H1 (cell line): ENCODE data around the gene MYO9B. TPM values are rescaled to one million over a fixed set of nuclear protein-coding genes. Genes with fewer than 3 reads are reported as not detected.

ENCODE experiments used
- CTCF ChIA-PET: fragments of 300-600 bp; sonication (Branson Sonifier 250); formaldehyde crosslinking; loops from one replicate; lab custom pipeline; 2021; ENCODE audit not compliant: partially characterized antibody; lab: Charles Lee
- POLR2A ChIA-PET: fragments of 300-600 bp; sonication (Branson Sonifier 250); formaldehyde crosslinking; loops from one replicate; lab custom pipeline; 2021; ENCODE audit warnings: inconsistent platforms; ENCODE audit not compliant: partially characterized antibody; lab: Charles Lee
- DNase-seq, 2 experiments: peaks; one replicate each; pipeline versions ENCODE4 v3.0.0 to v3.0.0-alpha.2; 2010 to 2022; ENCODE audit warnings: low spot score in 2 of 2, low read depth in 1 of 2, mixed read lengths in 1 of 2
- FAIRE-seq: peaks from 2 replicates; lab custom pipeline; 2011; peaks lifted over from hg19 to GRCh38; lab: Jason Lieb, UNC
- H2AFZ ChIP-seq: 2 replicates; pipeline ENCODE4 v1.8.1; 2012; ENCODE audit warnings: low read length, inconsistent platforms
- H2AK5ac ChIP-seq: 2 replicates; pipeline ENCODE4 v1.6.1; 2013; ENCODE audit warnings: low read depth, low read length
- H2BK120ac ChIP-seq: replicated peaks from 2 replicates; pipeline ENCODE3; 2013; ENCODE audit warnings: low read depth, low read length, inconsistent platforms
- H2BK12ac ChIP-seq: 2 replicates; pipeline ENCODE4 v1.6.1; 2013; ENCODE audit warnings: low read depth, low read length
- H2BK15ac ChIP-seq: 2 replicates; pipeline ENCODE4 v1.6.1; 2013; ENCODE audit warnings: low read length
- H2BK20ac ChIP-seq: 2 replicates; pipeline ENCODE4 v1.6.1; 2013; ENCODE audit warnings: low read length
- H2BK5ac ChIP-seq: 2 replicates; pipeline ENCODE4 v1.6.1; 2013; ENCODE audit warnings: low read depth, low read length
- H3K14ac ChIP-seq: 2 replicates; pipeline ENCODE4 v1.6.1; 2013; ENCODE audit warnings: inconsistent platforms; ENCODE audit not compliant: insufficient read length
- H3K18ac ChIP-seq: 2 replicates; pipeline ENCODE4 v1.6.1; 2013; ENCODE audit warnings: low read length; ENCODE audit errors: extremely low read depth
- H3K23ac ChIP-seq: 2 replicates; pipeline ENCODE4 v1.6.1; 2013; ENCODE audit warnings: inconsistent platforms; ENCODE audit not compliant: insufficient read length
- H3K23me2 ChIP-seq: 2 replicates; pipeline ENCODE4 v1.6.1; 2013; ENCODE audit warnings: low read depth, low read length
- H3K27ac ChIP-seq: 2 replicates; pipeline ENCODE4 v1.6.1; 2011; ENCODE audit warnings: low read depth, low read length, inconsistent platforms
- H3K27me3 ChIP-seq, 4 experiments: replicated peaks in 1 of 4; 1 replicate in 1 of 4; 2 replicates in 3 of 4; pipeline versions ENCODE4 v1.6.1 to v1.8.1; 2011 to 2013; ENCODE audit warnings: low read length in 3 of 4, mild to moderate bottlenecking in 3 of 4, inconsistent platforms in 2 of 4, mixed read lengths in 2 of 4, moderate library complexity in 1 of 4; ENCODE audit not compliant: control insufficient read depth in 3 of 4, insufficient read depth in 3 of 4; ENCODE audit errors: extremely low read depth in 1 of 4
- H3K36me3 ChIP-seq, 4 experiments: 2 replicates each; pipeline versions ENCODE4 v1.6.1 to v1.8.1; 2011 to 2013; ENCODE audit warnings: mild to moderate bottlenecking in 4 of 4, low read length in 3 of 4, moderate library complexity in 2 of 4, control low read depth in 1 of 4, inconsistent platforms in 1 of 4; ENCODE audit not compliant: insufficient read depth in 4 of 4, control insufficient read depth in 2 of 4
- H3K4ac ChIP-seq: replicated peaks from 2 replicates; pipeline ENCODE3; 2013; ENCODE audit warnings: low read length, low read depth, mixed read lengths, inconsistent platforms; ENCODE audit not compliant: insufficient read length
- H3K4me1 ChIP-seq, 4 experiments: replicated peaks in 1 of 4; 1 replicate in 1 of 4; 2 replicates in 3 of 4; pipeline versions ENCODE4 v1.6.1 to v1.8.1; 2011 to 2013; ENCODE audit warnings: low read length in 3 of 4, inconsistent platforms in 2 of 4, mixed read lengths in 1 of 4; ENCODE audit not compliant: insufficient read depth in 4 of 4, control insufficient read depth in 3 of 4
- H3K4me2 ChIP-seq, 2 experiments: 2 replicates each; pipeline versions ENCODE4 v1.6.1 to v1.8.1; 2011 to 2013; ENCODE audit warnings: low read depth in 2 of 2, low read length in 2 of 2, control low read depth in 1 of 2, inconsistent platforms in 1 of 2, mild to moderate bottlenecking in 1 of 2; ENCODE audit not compliant: insufficient read depth in 1 of 2
- H3K4me3 ChIP-seq, 4 experiments: fragments of 200-600, 300-600 bp in 1 of 4; sonication (generic), shearing (Covaris generic), sonication (Bioruptor Twin) in 1 of 4; 2 replicates each; pipeline versions ENCODE4 v1.5.1 to v1.8.1; 2011 to 2016; ENCODE audit warnings: low read length in 4 of 4, low read depth in 3 of 4, control low read depth in 2 of 4, inconsistent platforms in 2 of 4, mild to moderate bottlenecking in 2 of 4, mixed read lengths in 1 of 4, moderate library complexity in 1 of 4; ENCODE audit not compliant: insufficient read depth in 2 of 4; ENCODE audit errors: extremely low read depth in 1 of 4
- H3K56ac ChIP-seq: replicated peaks from 2 replicates; pipeline ENCODE3; 2013; ENCODE audit warnings: low read depth, mild to moderate bottlenecking, mixed read lengths, low read length, inconsistent platforms; ENCODE audit not compliant: insufficient read length
- H3K79me1 ChIP-seq: 2 replicates; pipeline ENCODE4 v1.6.1; 2013; ENCODE audit warnings: low read depth, low read length, control low read depth
- H3K79me2 ChIP-seq, 2 experiments: 2 replicates each; pipeline versions ENCODE4 v1.6.1 to v1.8.1; 2012 to 2013; ENCODE audit warnings: low read length in 2 of 2, mild to moderate bottlenecking in 2 of 2, inconsistent platforms in 1 of 2; ENCODE audit not compliant: insufficient read depth in 2 of 2, control insufficient read depth in 1 of 2
- H3K9ac ChIP-seq, 4 experiments: replicated peaks in 1 of 4; 1 replicate in 1 of 4; 2 replicates in 3 of 4; pipeline versions ENCODE4 v1.6.1 to v1.8.1; 2011 to 2013; ENCODE audit warnings: low read depth in 3 of 4, low read length in 3 of 4, control low read depth in 2 of 4, mild to moderate bottlenecking in 2 of 4, moderate library complexity in 2 of 4, inconsistent platforms in 1 of 4; ENCODE audit errors: extremely low read depth in 1 of 4
- H3K9me3 ChIP-seq, 2 experiments: 2 replicates each; pipeline versions ENCODE4 v1.6.1 to v1.8.1; 2012 to 2013; ENCODE audit warnings: mild to moderate bottlenecking in 2 of 2, moderate library complexity in 2 of 2, control low read depth in 1 of 2, inconsistent platforms in 1 of 2, low read depth in 1 of 2, low read length in 1 of 2, mixed read lengths in 1 of 2; ENCODE audit not compliant: insufficient read depth in 2 of 2
- H4K20me1 ChIP-seq, 2 experiments: replicated peaks in 1 of 2; 2 replicates each; pipeline versions ENCODE3 to v1.8.1; 2011 to 2013; ENCODE audit warnings: inconsistent platforms in 2 of 2, low read length in 2 of 2, mild to moderate bottlenecking in 1 of 2; ENCODE audit not compliant: insufficient read depth in 2 of 2, control insufficient read depth in 1 of 2
- H4K5ac ChIP-seq: 2 replicates; pipeline ENCODE4 v1.6.1; 2013; ENCODE audit warnings: low read length, low read depth, mixed read lengths, inconsistent platforms; ENCODE audit not compliant: insufficient read length
- H4K8ac ChIP-seq: 2 replicates; pipeline ENCODE4 v1.8.0; 2013; ENCODE audit warnings: mild to moderate bottlenecking, moderate library complexity, low read length, inconsistent platforms; ENCODE audit not compliant: insufficient read depth; ENCODE audit errors: extremely low read depth
- H4K91ac ChIP-seq: replicated peaks from 2 replicates; pipeline ENCODE3; 2013; ENCODE audit warnings: low read length, mixed read lengths, inconsistent platforms; ENCODE audit not compliant: insufficient read length
- BACH1 ChIP-seq: IDR thresholded peaks from 2 replicates; pipeline ENCODE4 v1.6.1; 2012; ENCODE audit warnings: low read length, improper control_type of control experiment
- BCL11A ChIP-seq, 2 experiments: IDR thresholded peaks; one replicate each; pipeline ENCODE4 v1.6.1; 2011; ENCODE audit warnings: low read depth in 2 of 2, low read length in 2 of 2, mild to moderate bottlenecking in 2 of 2
- CBX5 ChIP-seq: fragments of 300-800, 300-1000 bp; sonication (generic); IDR thresholded peaks from 2 replicates; pipeline ENCODE4 v1.7.1; 2016; ENCODE audit warnings: antibody characterized with exemption, low read length, low read depth
- EP300 ChIP-seq, 2 experiments: IDR thresholded peaks; 1 replicate in 1 of 2; 2 replicates in 1 of 2; pipeline ENCODE4 v1.6.1; 2011 to 2012; ENCODE audit warnings: low read depth in 2 of 2, low read length in 2 of 2, mild to moderate bottlenecking in 2 of 2, borderline replicate concordance in 1 of 2, inconsistent platforms in 1 of 2, moderate library complexity in 1 of 2
- GABPA ChIP-seq: IDR thresholded peaks from 2 replicates; pipeline ENCODE4 v1.6.1; 2011; ENCODE audit warnings: mild to moderate bottlenecking, low read length, moderate library complexity, borderline replicate concordance; ENCODE audit not compliant: insufficient read depth
- GTF2F1 ChIP-seq: IDR thresholded peaks from 2 replicates; pipeline ENCODE4 v1.6.1; 2012; ENCODE audit warnings: low read depth, low read length, improper control_type of control experiment, borderline replicate concordance
- HDAC6 ChIP-seq: IDR thresholded peaks from one replicate; pipeline ENCODE4 v1.7.1; 2012; ENCODE audit warnings: low read depth, mild to moderate bottlenecking, inconsistent platforms, low read length, moderate library complexity
- KDM4A ChIP-seq: IDR thresholded peaks from one replicate; pipeline ENCODE4 v1.7.1; 2012; ENCODE audit warnings: low read depth, mild to moderate bottlenecking, moderate library complexity, low read length, inconsistent platforms; ENCODE audit not compliant: severe bottlenecking
- KDM5A ChIP-seq: fragments of 200-600 bp; IDR thresholded peaks from 2 replicates; pipeline ENCODE4 v1.7.1; 2012; ENCODE audit warnings: mild to moderate bottlenecking, low read length, inconsistent platforms, mixed read lengths
- RBBP5 ChIP-seq: IDR thresholded peaks from 2 replicates; pipeline ENCODE4 v1.7.1; 2012; ENCODE audit warnings: low read depth, mild to moderate bottlenecking, inconsistent platforms, low read length, moderate library complexity, borderline replicate concordance
- SUZ12 ChIP-seq: fragments of 200-600 bp; sonication (generic); IDR thresholded peaks from 2 replicates; pipeline ENCODE4 v1.6.1; 2012; ENCODE audit warnings: mild to moderate bottlenecking, inconsistent platforms, low read length, moderate library complexity, mixed read lengths
- TAF1 ChIP-seq: IDR thresholded peaks from 2 replicates; pipeline ENCODE4 v1.6.1; 2011; ENCODE audit warnings: mild to moderate bottlenecking, low read depth, low read length
- TAF7 ChIP-seq: optimal IDR thresholded peaks from 2 replicates; pipeline ENCODE3; 2011; ENCODE audit warnings: low read depth, mild to moderate bottlenecking, inconsistent platforms, low read length, moderate library complexity, borderline replicate concordance
- TEAD4 ChIP-seq: IDR thresholded peaks from 2 replicates; pipeline ENCODE4 v1.6.1; 2012; ENCODE audit warnings: low read depth, low read length, inconsistent platforms, mixed read lengths
- YY1 ChIP-seq: IDR thresholded peaks from 2 replicates; pipeline ENCODE4 v1.6.1; 2011; ENCODE audit warnings: low read depth, mild to moderate bottlenecking, low read length
- WGBS, 2 experiments: shearing (Covaris generic) in 1 of 2; methylation state at CpG; one replicate each; pipeline versions ENCODE4 v1.1.6 to v1.1.7; 2013 to 2015; ENCODE audit warnings: low lambda C conversion rate in 2 of 2, mixed read lengths in 2 of 2, inconsistent platforms in 1 of 2, low coverage in 1 of 2, missing lambda C conversion rate in 1 of 2; ENCODE audit not compliant: insufficient replicate concordance in 2 of 2, insufficient coverage in 1 of 2, insufficient read length in 1 of 2; ENCODE audit errors: extremely low coverage in 1 of 2, missing lambda C conversion rate in 1 of 2; 5-methylcytosine and 5-hydroxymethylcytosine counted together
- polyA plus RNA-seq, 7 experiments: library from polyadenylated mRNA; depleted of rRNA in 3 of 7; stranded (reverse) in 5 of 7; unstranded in 2 of 7; fragments of >200 nt in 5 of 7; fragments of 200-250 nt in 2 of 7; gene quantifications; 1 replicate in 5 of 7; 2 replicates in 1 of 7; 4 replicates in 1 of 7; pipeline versions ENCODE4 v1.2.1 to v1.2.3, GENCODE V29; 2011 to 2013; ENCODE audit warnings: missing spikeins in 2 of 7, mixed read lengths in 2 of 7
- total RNA-seq: library from RNA; stranded (reverse); fragmentation: NEBNext Ultra II Directional; extraction: Animal tissue kit (Norgen Biotek cat#: 25700); gene quantifications from 2 replicates; pipeline ENCODE4 v1.2.1, GENCODE V29; 2021

The MYO9B gene
- total and polyA plus RNA-seq, 2 of the 8 experiments (the other 6 are each of a cell fraction or from before 2014, with no cell fraction given): 27.6 to 77.1 TPM

GRCh38 chr19:17104679-17105078, 29.1 kb downstream of the MYO9B start:
- Histone ChIP-seq H3K4me1 (no peaks in the 10 kb centered on the region), H3K27me3 (no peaks in the 10 kb centered on the region), H3K23ac (no peak overlapping the region), H3K79me2 (no peaks in the 10 kb centered on the region; a peak in 1 of 4 replicates), H2BK120ac (no peak overlapping the region), H4K5ac (no peak overlapping the region), H3K79me1 (peaks cover 10% of the 10 kb centered on the region), H2AFZ (no peak overlapping the region), H2BK20ac (no peak overlapping the region), H3K4me3 (no peak overlapping the region), H4K8ac (no peak overlapping the region), H2BK15ac (no peak overlapping the region), H3K9ac (no peak overlapping the region), H3K9me3 (peaks cover 9 to 10% of the 10 kb centered on the region in 2 experiments), H3K23me2 (no peaks in the 10 kb centered on the region), H3K14ac (no peak overlapping the region), H3K18ac (no peak overlapping the region), H3K4ac (no peak overlapping the region), H3K56ac (no peak overlapping the region), H2AK5ac (no peak overlapping the region), H4K91ac (no peak overlapping the region), H3K4me2 (no peak overlapping the region), H3K36me3 (peaks cover 6 to 19% (median 9%) of the 10 kb centered on the region in 4 experiments; a peak in 7 of 8 replicates), H2BK5ac (no peak overlapping the region), H2BK12ac (no peak overlapping the region), H3K27ac (no peak overlapping the region), H4K20me1 (peaks cover 2 to 8% of the 10 kb centered on the region in 2 experiments)
- ChIA-PET CTCF (interaction anchor here (0.6 to 1.9 kb wide), 3 partner anchors 8 to 1671 kb away, joined by 3 to 7 read pairs (median 4); no protein-coding TSS in a partner anchor), POLR2A (no interaction called here)
- DNase-seq (no peak), FAIRE-seq (no peak)
- WGBS, 2 experiments: 88% methylated on average over 7 of the region's 7 CpGs; no CpG with 5 or more reads in 1 of the 2 experiments
- TF ChIP-seq TEAD4 (no peak), HDAC6 (no peak), KDM5A (no peak), EP300 (IDR thresholded peaks at IDR 0.05; ENCODE audit: borderline replicate concordance in 1 of 2, low read depth in 2 of 2, low read length in 2 of 2) (no peak), YY1 (no peak), CBX5 (no peak), GTF2F1 (no peak), BCL11A (IDR thresholded peaks at IDR 0.05; ENCODE audit: low read depth in 2 of 2, low read length in 2 of 2) (no peak), BACH1 (no peak), TAF7 (no peak), TAF1 (no peak), RBBP5 (no peak), KDM4A (no peak), GABPA (no peak), SUZ12 (no peak)
